Activated naive CD8-positive, alpha-beta T cell treated with anti-CD3 and anti-CD28 coated beads, Interleukin-2, amount 50 U/mL, for 16 hours (primary cell): ENCODE data around the gene LAMC3.

Experiments used
- DNase-seq: peaks from one replicate; pipeline ENCODE4 v3.0.0-alpha.2; 2020; ENCODE audit warnings: low read depth, low spot score

Gene LAMC3

DNA sequence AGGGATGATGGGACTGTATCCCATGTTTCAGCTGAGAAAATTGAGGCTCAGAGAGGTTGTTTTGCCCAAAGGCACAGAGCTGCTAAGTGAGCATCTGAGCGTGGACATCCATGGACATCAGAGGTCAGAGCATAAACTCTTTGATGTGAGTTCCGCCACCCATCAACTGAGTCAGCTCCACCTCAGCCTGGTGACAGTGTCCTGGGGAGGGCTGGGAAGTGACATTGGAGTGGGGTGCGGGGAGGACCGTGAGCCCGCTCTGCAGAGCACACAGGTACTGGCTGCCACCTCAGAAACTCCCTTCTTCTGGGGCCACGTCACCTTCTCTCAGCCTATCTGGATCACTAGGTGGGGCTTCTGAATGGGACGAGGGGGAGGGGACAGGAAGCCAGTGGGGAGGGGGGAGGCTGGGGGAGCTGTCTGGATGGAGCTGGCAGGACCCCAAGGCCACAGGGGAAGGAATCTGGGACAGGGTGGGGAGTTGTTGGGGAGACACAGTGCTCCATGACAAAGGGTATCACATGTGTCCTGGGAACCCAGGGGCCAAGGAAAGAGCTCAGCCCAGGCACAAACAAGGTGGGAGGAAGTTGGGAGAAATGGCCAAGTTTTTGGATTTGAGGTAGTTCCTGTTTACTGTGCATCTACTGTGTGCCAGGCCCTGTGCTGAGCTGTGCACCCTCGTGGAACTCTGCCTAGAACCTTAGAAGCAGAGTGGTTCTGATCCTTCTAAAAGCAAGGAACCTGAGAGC, 2.5 kb downstream of the LAMC3 start:
- no peak for DNase-seq

DNA sequence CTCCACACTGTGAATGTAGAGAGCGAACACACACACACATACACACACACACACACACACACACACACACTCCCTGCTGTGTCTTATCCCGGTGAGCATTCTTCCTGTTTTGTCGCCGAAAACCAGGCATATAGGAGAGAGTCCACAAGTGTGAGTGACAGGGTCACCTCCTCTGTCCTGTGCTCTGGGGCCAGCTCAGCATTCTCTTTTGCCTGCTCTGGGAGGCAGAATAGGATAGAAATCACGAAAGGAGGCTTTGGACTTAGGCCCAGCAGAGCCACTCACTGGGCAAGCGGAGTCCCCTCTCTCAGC, 3.0 kb downstream of the LAMC3 start:
- DNase-seq = no peak

DNA sequence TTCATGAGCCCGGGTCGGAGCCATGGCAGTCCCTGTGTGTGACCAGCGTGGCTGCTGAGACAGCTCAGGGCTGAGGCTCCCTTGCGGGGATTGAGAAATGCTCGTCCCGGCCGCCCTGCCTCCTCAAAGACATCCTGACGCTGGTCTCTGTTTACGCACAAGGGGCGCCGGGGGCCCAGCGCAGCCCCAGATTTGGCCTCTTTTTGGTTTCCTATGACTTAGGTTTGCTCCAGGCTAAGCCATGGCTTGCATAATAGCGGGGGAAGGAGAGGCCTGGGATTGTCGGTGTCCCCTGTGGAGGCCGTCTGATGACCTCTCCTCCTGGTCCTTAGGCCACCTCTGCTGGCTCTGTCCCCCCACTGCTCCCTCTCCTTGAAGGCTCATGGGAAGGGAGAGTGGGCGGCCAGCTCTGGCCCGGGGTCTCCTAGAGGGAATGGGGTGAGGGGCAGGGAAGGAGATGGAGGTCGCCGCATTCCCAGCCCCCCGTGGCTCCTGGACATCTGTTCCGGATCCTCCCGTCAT, 3.5 kb downstream of the LAMC3 start:
- no peak for DNase-seq

DNA sequence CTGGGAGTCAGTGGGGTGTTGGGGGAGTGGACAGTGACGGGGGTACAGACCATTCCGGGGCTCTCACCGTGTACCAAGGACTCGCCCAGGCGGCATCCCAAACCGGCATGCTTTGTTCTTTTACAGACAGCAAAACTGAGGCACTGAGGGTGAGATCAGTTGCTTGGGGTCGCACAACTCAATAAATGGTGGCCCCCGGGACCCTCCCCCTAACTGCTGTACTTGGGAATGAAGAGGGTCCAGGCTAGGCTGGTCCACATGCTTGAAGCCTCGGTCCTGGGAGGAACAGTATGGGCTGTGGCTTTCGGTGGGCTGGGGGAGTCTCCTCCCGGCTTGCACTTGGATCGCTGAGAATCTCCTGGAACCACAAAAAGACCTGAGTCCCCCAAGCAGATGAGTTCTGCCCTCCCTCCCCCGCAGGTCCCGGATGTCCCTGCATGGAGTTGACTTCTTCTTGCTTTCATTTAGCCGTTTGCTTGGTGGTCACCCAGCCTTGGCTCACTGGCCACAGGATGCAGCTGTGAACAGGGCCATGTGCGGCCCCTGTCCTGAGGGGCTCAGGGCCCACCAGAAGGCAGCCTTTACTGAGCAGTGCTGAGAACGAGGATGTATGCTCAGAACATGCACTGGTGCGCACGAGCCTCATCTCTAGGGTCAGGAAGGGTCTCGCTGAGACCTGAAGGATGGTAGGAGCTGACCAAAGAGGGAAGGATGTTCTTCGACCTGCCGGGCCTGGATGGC, 4.2 kb downstream of the LAMC3 start:
- DNase-seq = no peak

DNA sequence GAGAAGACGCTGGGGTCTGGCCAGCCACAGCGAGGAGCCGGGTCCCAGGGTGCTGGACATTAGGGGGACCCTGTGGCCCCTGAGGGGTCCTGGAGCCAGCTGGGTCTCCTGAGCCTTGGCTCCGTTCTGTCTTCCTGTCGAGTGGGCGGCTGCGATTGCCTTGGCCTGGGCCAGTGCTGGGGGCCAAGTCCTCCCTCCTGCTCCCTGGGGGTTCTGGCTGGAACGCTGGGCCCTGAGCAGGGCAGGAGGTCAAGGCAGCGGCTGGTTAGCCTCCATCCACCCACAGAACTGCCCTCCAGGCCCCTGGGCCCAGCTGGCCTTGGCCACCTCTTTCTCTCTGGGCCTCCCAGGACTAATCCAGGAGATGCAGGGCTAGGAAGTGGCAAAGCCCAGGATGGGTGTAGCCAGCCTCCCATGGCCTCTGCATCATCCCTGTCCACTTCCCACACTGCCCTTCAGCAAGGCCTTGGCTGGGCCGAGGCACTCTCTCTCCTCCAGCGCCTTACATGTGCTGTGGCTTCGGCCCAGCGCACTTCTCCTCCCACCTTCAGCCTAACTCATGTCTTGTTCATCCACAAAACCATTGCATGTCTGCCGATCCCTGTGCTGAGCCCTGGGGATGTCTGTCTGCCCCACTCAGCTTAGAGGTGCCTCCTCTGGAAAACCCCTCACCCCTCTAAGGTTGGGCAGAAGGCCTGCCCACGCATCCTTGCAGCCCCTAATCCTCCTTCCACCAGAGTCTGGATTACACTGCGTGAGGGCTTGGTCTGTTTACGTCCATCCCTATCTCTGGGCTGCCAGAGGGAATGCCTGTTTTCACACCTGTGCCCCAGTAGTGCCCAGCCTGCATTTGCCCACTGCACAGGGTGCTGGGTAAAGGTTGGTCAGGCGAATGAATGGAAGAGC, 5.0 kb downstream of the LAMC3 start:
- no peak for DNase-seq

DNA sequence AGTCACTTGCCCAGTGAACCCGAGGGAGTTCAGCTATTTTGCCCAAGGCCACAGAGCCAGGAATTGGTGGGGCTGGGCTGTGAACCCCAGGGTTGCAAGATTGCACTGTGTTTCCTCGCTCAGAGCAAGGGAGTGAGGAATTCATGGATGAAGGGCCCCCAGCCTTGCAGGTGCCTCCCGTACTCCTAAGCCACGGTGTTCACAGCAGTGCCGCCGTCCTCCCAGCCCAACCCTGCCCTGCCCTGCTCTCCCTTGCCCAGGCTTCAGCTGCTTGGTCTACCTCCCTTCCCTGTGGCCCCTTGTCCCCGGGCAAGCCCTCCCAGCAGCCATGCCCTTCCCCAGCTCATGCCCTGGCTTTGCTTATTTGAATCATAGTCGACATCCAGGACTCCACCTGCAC, 6.1 kb downstream of the LAMC3 start:
- DNase-seq = no peak

DNA sequence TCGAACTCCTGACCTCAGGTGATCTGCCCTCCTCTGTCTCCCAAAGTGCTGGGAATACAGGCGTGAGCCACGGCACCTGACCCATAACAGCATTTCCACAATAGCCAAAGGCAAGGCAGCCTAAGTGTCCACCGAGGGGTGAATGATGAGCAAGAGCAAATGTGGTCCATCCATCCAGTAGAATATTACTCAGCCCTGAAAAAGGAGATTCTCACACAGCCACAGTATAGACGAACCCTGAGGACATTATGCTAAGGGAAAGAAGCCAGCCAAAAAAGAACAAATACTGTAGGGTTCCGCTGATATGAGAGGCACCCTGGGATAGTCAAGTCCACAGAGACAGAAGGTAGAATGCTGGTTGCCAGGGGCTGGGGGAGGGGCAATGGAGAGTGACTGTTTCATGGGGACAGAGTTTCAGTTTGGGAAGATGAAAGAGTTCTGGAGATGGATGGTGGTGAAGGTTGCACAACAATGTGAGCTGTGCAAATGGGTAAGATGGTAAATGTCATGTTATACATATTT, 7.0 kb downstream of the LAMC3 start:
- DNase-seq = no peak

DNA sequence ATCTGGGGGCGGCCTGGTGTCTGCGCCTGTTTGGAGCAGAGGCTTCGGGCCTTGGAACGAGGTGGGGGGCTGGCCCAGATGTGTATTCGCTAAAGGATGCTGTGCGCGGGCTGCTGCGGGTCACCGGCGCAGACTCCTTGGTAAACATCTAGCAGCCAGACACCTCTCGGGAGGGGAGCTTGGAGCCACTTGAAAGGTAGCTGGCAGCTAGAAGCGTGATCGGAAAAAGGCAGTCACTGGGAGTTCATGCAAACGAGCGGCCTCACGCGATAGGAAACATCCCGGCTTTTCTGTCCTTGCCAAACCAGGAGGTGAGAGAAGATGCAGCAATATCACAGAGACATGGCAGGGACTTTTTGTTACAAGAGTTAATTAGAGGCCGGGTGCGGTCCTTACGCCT, 8.1 kb downstream of the LAMC3 start:
- DNase-seq = no peak

DNA sequence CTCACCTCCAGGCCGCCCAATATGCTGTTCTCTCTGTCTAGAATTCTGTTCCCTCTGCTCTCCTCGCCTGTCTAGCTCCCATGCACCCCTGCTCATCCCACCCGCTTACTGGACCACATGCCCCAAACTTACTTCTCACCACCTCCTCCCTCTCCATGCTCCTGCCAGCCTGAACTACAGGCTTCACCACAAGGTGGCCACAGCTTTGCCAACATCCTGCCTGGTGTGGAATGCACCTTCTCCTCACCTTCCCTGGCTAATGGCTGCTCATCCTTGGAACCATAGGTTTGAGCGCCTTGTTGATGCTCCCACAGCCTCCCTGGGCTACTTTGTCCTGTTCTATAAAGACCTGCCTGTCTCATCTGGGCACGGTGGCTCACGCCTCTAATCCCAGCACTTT, 9.6 kb downstream of the LAMC3 start:
- no peak for DNase-seq

DNA sequence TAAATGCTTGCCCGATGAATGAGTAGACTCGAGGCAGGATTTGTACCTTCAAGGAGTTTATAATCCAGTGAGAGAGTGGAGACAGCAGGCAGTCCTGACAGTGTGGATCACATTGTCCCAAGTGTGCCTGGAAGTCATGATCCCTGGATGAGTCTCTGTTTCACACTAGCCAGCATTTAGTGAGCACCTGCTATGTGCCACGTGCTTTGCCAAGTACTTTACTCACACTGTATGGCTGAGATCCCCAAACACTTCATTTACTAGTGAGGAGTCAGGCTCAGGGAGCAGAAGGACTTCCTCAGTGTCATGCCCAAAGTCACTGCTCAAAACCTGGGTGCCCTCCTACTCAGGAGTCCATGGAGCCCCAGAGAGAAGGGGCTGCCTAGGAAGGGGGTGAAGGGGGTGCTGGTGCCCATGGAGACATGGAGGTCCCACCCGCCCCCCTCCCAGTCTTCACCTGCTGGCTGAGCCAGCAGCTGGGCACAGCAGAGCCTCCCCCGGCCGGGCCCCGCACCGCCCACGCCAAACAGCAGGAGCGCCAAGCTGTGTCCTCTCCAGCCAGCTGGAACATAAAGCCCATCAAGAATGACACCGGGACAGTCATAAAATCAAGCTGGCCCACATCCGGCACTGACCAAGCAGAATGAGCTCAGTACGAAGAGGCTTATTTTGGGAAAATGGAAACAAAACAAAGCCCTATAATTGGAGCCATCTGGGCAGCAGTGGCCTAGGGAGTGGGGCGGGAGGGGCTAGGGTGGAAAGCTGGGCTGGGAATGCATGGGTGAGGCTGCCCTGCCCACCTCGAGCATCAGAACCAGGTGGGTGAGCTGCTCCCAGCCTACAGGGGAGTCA, 10.6 kb downstream of the LAMC3 start:
- DNase-seq = no peak

DNA sequence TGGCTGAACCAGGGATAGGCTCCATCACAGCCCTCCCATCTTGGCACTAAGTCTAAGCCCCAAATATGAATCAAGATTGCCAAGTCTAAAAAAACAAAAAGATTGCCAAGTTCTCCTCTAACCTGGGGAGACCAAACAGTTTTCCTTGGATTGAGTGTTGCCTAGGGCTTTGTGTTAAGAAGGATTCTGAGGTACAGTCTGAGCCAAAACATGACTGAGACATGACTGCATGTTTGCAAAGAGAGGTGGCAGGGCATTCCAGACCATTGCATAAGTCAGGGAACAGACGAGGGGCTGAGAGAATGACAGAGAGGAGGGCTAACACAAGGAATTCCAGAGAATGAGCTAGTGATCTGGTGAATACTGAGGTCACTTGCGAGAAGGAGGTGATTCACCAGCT, 11.4 kb downstream of the LAMC3 start:
- no peak for DNase-seq

DNA sequence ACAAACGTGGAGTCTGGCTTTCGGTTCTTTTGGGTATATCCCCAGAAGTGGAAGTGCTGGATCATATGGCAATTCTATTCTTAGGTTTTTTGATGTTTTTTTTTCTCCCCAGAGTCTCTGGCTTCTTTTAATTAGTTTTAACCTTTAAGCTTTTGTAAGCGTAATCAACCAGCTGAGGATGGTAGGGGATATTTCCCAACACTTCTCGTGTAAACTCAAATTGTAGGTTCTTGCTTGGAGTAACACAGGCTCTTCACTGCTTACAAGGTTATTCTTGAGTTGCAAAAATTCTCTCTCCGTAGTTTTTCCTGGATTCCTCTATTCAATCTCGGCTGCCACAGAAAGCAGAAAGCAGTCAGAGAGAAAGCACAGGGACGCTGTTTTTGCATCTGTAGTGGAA, 11.9 kb downstream of the LAMC3 start:
- DNase-seq = no peak

DNA sequence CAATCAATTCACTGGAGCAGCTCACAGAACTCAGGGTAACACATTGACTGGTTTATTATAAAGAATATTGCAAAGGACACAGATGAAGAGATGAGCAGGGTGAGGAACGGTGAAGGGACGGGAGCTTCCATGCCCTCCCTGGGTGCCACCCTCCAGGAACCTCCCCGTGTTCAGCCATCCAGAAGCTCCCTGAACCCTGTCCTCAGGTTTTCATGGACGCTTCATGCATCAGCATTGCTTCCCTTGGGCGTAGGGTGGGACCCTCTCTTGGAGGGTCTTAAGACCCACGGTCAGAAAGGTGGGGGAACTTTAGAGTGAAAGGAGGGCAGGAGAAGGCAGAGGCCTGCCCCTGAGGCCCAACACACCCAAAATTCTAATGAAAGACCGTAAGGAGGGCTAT, 12.8 kb downstream of the LAMC3 start:
- DNase-seq = no peak

DNA sequence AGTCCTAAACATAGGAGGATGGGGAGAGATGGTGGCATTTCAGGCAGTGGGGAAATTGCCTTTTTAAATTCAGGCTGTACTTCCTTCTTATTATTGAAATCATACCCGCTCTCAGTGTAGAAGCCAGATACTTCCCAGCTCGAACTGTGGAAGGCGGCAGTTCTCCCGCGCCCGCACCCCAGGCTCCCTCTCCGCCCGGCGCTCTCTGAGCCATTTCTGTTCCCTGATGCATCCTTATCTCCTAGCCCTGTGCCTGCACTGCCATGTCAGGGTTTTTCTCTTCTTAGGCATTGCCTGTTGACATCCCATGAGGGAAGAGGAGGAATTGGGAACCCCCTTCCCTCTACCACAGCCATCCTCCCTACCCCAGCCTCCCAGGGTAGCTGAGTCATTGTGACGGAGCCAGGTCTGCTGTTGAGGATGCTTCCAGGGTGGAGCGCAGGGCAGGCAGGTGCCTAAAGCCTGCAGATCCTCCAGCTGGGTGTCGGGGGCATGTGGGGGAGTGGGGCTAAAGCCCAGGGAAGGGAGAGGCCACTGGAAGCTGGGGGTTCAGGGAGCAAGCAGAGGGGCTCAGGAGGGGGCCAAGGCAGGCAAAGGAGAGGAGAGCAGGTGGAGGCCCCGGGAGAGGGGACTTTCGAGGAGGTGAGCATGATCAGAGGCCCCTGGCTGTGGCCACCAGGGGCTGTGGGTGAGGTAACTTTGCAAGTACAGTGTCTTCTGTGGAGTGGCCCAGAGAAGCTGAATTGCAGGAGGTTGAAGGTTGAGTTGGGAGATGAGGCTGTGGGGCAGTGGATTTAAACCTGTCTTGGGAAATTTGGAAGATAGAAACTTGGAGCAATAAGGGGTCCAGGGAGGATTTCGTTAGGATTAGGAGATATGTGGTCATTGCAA, 16.2 kb downstream of the LAMC3 start:
- no peak for DNase-seq

DNA sequence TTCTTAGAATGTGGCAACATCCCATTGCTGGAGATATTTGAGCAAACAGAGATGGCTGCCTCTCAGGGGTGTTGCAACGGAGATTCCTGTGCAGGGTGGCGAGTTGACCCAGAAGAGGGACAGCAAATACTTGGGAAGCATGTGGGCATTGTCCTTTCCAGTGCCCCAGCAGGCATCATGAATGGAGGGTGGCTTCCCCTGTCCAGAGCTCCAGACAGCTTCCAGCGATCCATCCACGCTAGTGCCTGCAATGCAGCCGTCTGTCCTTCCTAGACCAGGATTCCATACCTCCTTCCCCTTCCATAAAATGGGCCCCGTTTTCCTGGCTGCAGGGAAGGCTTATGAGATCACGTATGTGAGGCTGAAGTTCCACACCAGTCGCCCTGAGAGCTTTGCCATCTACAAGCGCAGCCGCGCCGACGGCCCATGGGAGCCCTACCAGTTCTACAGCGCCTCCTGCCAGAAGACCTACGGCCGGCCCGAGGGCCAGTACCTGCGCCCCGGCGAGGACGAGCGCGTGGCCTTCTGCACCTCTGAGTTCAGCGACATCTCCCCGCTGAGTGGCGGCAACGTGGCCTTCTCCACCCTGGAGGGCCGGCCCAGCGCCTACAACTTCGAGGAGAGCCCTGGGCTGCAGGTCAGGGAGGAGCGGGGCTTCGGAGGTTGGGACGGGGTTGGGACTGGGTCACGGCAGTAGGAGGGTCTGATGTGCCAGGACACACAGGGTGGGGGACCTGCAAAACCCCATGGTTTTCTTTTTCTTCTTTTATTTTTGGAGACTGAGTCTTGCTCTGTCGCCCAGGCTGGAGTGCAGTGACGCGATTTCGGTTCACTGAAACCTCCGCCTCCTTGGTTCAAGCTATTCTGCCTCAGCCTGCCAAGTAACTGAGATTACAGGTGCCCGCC, 17.2 kb downstream of the LAMC3 start:
- no peak for DNase-seq

DNA sequence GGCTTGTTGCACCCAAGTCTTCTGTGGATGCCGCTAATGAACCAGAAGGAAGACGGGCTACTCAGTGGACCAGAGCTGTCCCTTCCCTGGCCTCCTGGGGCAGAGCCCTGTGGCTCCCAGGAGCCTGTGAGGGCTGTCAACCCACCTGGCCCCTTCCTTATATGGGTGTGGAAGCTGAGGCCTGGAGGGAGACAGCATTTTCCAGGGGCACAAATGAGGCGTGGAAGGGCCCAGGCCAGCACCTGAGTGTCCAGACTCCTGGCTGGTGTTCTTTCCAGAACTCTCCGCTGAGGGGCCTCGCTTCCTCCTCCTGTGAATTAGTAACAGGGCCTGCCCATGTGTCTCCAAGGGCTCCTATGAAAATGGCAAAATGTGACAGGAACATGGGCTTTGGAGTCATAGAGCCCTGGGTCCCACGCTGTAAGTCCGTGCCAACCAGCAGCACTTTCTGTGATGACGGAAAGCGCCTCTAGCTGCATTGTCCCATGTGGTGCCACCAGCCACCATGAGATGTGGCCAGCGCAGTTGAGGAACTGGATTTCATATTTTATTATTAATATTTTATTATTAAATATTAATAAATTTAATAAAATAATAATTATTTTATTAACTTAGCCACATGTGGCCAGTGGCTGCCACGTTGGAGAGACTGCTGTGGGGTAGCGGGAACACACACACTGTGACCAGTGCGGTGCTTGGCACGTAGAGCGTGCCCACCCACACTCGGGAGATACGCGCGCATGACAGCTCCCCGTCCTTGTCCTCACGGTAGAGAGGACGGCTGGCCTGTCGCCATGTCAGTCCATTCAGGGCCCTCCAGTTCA, 18.3 kb downstream of the LAMC3 start:
- DNase-seq = no peak

DNA sequence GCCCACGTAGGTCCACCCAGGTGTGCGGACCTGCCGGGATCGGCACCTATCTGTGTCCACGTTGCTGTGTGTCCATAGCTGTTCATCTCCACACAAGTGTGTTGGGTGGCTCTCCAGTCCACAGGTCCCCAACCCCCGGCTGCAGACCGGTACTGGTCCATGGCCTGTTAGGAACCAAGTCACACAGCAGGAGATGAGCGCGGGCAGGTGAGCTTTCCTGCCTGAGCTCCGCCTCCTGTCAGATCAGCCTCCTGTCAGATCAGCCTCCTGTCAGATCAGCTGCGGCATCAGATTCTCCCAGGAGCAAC, 18.9 kb downstream of the LAMC3 start:
- no peak for DNase-seq

DNA sequence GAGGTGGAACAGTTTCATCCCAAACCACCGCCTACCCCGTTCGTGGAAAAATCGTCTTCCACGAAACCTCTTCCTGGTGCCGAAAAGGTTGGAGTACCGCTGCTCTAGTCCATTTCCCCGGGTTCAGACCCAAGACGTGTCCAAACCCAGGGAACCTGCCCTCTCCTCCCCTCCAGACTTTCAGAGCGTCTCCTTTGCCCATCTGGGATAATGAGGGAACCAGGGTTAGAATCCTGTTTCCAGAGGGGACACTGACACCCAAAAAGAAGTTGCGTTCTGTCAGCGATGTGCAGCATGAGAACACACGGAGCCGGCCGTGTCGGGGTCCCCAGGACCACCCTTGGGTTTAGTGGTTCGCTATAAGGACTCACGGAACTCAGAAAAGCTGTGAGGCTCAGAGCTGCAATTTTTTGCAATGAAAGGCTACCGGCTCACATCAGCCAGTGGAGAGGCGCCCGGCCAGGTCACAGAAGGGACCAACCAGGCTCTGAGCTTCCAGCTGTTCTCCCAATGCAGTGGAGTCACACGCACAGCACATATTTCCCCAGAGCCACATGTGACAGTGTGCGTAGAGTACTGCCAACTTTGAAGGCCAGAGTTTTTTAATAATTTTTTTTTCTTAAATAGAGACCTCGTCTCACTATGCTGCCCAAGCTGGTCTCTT, 19.4 kb downstream of the LAMC3 start:
- no peak for DNase-seq
